HG03175 (cell line): Measurements from ENCODE around the gene C1QTNF3.
"Not testable (repeated sequence)": the region's sequence is repeated elsewhere in the genome, so short reads cannot be mapped to it uniquely, and the experiment has no call there.

Experiments used
- ATAC-seq: cut with Tn5 transposase; IDR thresholded peaks from one replicate; pipeline ENCODE4 v1.9.1; 2021; ENCODE audit warnings: mild to moderate bottlenecking, moderate library complexity; ENCODE audit not compliant: unreplicated experiment

C1QTNF3 gene

DNA sequence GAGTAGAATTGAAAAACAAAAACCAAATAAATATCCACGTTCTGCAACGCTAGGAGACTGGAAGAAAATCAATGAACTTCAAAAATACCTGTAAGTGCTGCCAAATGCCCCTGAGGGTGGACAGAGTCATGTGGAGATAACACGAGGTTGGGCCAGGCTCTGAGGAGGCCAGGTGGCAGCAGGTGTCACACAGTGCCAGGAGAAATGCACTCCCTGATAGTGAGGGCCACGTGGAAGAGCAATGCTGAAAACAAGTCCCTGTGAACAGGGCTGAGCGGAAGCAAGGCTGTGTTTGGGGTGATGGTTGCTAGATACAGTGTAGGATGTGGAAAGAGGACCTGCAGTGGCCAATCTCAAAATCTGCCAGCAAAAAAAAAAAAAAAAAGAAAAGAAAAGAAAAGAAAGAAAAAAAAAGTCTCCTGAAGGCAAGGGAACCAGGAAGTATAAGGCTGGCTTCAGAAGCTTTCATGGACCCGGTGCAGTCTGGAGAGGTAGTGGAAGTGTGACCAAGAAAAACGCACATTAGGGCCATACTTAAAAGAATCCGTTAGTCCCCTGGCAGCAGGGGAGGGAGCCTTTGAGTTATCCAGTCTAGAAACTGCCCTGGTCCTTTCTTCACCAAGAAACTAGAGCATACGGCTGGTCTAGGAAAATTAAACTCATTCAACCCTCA lies 16.8 kb downstream of the C1QTNF3 start:
- no peak for ATAC-seq

DNA sequence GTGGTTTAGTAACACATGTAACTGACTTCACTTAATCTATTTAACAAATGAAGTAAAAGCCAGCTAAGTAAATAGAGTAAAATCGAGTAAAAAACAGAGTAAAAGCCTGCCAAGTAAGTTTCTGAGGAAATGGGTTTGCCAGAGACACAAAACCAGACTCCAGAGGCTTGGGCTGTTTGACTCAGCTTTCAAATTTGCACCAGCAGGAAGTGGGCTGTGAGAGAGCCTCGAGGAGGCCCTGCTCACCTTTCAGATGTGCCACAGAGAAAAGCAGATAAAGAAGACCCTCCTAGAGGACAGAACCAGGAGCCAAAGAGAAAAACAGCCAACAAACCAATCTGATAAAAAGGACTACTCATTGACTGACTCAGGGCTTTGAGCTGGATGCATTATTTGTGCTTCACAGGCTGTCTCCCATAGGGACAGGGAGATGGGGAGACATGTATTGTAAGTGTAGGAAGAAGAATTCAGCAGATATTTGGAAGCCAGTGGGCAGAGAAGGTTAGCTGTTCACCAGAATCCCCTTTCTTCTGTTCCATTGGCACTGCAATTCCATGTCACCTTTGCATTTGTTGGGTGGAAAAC lies 20.8 kb downstream of the C1QTNF3 start:
- peak; percentile 76 for ATAC-seq

DNA sequence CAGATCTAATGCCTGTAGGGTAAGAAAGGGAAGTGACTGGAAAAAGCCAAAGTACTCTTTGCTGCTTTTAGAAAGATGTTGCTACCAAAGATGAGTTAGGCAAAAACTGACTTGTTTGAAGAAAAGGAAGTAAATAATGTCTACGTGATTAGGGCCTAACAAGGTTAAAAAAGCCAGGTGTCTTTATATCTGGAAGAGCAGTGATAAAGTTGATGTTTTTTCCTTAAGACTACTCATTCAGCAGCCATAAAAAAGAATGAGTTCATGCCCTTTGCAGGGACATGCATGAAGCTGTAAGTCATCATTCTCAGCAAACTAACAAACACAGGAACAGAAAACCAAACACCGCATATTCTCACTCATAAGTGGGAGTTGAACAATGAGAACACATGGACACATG lies 21.7 kb downstream of the C1QTNF3 start:
- ATAC-seq = no peak

- ATAC-seq = no peak
Measured at GRCh38 chr5:34020726-34021125, 22.3 kb downstream of the C1QTNF3 start.

GRCh38 chr5:34017254-34017653 lies 25.8 kb downstream of the C1QTNF3 start:
- no peak for ATAC-seq

GRCh38 chr5:34016750-34017149 lies 26.3 kb downstream of the C1QTNF3 start:
- ATAC-seq = no peak

- ATAC-seq = no peak
Measured at GRCh38 chr5:34016222-34016621, 26.8 kb downstream of the C1QTNF3 start.

- no peak for ATAC-seq
Measured at GRCh38 chr5:34015120-34015822, 27.7 kb downstream of the C1QTNF3 start.

DNA sequence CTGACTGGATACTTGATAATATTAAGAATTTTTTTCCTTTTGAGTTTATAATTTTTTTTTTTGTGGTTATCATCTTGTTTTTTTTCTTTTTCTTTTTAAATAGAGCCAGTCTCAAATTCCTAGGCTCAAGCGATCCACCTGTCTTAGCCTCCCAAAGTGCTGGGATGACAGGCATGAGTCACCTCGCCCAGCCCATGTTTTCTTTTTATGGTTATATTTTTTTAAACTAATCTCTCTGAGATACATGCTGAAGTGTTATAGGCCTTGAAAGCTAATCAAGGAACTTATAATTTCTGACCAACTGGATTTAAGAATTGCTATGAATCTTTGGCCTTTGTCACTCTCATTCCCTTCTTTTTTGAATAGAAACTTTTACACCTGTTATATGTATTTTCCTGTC lies 28.4 kb downstream of the C1QTNF3 start:
- no peak for ATAC-seq

DNA sequence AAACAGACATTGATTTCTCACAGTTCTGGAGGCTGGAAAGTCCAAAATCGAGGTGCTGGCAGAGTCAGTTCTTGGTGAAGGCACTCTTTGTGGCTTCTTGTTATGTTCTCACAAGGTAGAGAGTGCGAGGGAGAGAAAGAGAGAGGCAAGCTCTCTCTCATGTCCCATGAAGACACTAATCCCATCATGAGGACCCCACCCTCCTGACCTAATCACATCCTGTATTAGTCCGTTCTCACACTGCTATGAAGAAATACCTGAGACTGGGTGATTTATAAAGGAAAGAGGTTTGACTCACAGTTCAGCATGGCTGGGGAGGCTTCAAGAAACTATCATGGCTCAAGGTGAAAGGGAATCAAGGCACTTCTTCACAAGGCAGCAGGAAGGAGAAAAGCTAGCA lies 29.5 kb downstream of the C1QTNF3 start:
- ATAC-seq = no peak

- ATAC-seq = no peak
Measured at GRCh38 chr5:34012791-34013190, 30.2 kb downstream of the C1QTNF3 start.

DNA sequence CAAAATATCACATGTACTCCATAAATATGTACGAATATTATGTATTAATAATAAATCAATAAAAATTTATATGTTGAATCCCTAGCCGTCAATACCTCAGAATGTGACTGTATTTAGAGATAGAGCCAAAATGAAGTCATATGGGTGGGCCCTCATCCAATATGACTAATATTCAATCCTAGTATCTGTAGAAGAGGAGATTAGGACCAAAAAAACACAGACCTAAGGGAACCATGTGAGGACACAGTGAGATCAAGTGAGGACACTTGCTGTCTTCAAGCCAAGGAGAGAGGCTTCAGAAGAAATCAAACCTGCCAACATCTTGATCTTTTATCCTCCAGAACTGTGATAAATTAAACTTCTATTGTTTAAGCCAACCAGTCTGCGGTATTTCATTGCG lies 31.5 kb downstream of the C1QTNF3 start:
- ATAC-seq = no peak

- not testable (repeated sequence) for ATAC-seq
Measured at GRCh38 chr5:34010146-34010545, 32.9 kb downstream of the C1QTNF3 start.

DNA sequence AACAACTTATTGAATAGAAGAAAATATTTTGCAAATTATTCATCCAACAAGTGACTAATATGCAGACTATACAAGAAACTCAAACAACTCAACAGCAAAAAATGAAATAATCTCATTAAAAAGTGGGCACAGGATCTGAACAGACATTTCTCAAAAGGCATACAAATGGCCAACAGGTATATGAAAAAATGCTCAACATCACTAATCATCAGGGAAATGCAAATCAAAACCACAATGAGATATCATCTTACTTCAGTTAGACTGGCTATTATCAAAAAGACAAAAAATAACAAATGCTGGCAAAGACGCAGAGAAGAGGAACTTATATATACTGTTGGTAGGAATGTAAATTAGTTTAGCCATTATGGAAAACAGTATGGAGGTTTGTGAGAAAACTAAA lies 33.4 kb downstream of the C1QTNF3 start:
- ATAC-seq = no peak

GRCh38 chr5:34008802-34009201 lies 34.2 kb downstream of the C1QTNF3 start:
- no peak for ATAC-seq

GRCh38 chr5:34007621-34008600 lies 35.1 kb downstream of the C1QTNF3 start, which contains the start of gene AMACR:
Gene AMACR, minus strand, starts transcription at chr5:34008050. Its CDS starts 31 bp downstream, at chr5:34008019.
- ATAC-seq = peak; percentile 93

DNA sequence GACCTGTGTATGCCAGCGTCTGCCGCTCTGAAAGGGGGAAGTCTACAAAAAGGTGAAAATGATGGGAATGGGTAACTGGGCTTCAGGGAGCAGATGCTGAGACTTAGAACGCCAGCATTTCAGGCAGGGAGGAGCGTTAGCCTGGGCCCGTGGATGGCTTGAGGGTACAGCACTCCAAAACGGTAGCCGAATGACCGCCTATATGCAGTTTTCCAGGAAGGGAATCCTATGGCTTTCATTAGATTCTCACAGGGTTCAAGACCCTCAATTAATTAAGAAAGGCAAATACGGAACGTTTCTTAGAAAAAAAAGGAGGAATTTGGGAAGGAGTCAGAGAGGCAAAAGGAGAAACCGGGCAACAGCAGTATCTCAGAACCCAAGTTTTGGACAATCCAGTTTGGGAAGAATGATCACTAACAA lies 35.8 kb downstream of the C1QTNF3 start:
- no peak for ATAC-seq

DNA sequence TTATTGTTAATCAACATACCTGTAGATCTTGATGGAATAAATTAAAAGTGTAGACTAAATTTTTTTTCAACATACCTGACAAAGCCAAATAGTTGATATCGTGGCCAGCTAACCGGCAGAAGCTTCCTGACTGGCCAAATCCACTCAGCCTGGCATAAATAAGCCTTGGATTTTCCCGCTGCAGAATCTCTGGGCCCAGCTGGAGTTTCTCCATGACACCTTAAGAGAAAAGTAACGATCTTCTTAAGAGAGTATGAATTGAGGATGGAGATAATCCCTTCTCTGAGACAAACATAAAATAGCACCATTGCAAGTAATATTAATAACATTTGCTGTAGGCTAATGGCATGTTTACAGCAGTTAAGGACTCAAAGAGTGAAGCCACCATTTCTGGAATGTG lies 37.3 kb downstream of the C1QTNF3 start:
- no peak for ATAC-seq

DNA sequence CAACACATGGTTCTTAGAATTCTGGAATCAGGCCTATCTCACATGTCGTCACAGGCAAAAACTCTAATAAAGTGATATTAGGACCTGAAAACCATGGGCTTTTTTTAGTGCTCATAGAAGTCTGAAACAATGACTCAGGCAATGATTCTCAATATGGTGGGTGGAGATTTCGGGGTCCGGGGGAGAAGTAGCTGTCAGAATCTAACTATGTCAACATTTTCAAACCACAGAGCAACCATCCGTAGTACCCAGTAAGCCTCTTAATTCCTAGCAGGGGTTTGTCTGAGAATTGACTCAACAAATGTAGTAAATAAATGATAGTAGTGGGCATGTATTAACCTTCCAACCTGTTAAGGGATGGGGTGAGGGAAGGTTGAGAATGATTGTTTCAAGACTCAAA lies 37.8 kb downstream of the C1QTNF3 start:
- no peak for ATAC-seq

- ATAC-seq = no peak
Measured at GRCh38 chr5:34003941-34004340, 39.1 kb downstream of the C1QTNF3 start.
